ENCODE data around the gene PDCD2L. TPM values are rescaled to one million over a fixed set of nuclear protein-coding genes. Genes with fewer than 3 reads are reported as not detected.

Gene PDCD2L
- polyA plus RNA-seq, 1 of the 3 experiments (the other 2 are of a cell fraction): 20.8 TPM

DNA sequence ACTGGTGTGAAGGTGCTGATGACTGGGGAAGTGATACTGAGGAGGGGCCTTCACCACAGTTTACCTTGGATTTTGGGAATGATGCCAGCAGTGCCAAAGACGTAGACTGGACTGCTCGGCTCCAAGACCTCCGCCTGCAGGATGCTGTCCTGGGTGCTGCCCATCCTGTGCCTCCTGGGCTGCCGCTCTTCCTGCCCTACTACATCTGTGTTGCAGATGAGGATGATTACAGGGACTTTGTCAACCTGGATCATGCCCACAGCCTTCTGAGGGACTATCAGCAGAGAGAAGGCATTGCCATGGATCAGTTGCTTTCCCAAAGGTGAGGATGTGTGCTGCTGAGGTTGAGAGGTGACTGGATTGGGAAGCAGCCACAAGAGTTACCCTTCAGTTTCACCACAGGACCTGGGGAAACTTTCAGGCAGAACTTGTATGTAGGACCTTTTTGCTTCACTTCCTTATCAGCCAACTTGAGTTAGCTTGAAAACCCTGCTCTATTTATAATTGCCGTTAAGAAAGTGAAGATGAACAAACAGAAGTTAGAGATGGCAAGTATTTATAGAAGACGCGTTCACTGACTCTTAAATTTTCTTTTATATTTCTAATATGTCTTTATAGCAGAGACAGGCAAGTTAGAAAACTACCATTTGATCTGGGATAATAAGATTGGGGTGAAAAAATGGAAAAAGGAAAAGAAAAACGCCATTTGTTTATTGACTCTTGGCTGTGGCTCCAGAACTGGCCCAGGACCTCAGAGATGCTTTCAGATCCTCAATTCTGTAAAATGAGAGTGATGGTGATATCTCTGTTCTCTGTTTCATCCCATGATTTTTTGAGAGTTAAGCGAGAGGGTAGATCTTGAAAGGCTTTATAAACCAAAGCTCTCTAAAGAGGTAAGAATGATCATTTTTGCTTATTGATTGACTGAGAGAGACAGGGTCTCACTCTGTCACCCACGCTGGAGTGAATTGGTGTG lies 5.3 kb downstream of the PDCD2L start:
- CTCF ChIA-PET: no interaction called here
- Histone ChIP-seq H3K4me3 (ENCODE audit: low read depth in 2 of 2, low read length in 1 of 2) (no peak overlapping the region), H3K4me2 (no peak overlapping the region), H2AFZ (ENCODE audit: low read depth) (no peak overlapping the region), H3K4me1 (ENCODE audit: control insufficient read depth in 1 of 2, insufficient read depth in 2 of 2, low read depth in 1 of 2, low read length in 1 of 2) (no peaks in the 10 kb centered on the region), H3K36me3 (replicated peaks in 1 of 2; ENCODE audit: control insufficient read depth in 1 of 2, insufficient read depth in 2 of 2, low read length in 1 of 2) (peaks cover 8 to 17% of the 10 kb centered on the region in 2 experiments), H3K9ac (no peak overlapping the region), H3K9me2 (no peaks in the 10 kb centered on the region), H3F3A (replicated peaks; ENCODE audit: insufficient read depth) (peaks cover 6% of the 10 kb centered on the region), H3K27ac (ENCODE audit: low read depth in 2 of 2, low read length in 1 of 2) (no peak overlapping the region), H4K20me1 (ENCODE audit: insufficient read depth) (no peaks in the 10 kb centered on the region), H3K79me2 (ENCODE audit: insufficient read depth) (peaks cover 13% of the 10 kb centered on the region; the same call in 1 of the 2 replicates), H3K9me3 (no peaks in the 10 kb centered on the region), H3K27me3 (ENCODE audit: insufficient read depth) (no peaks in the 10 kb centered on the region)
- no peak for DNase-seq
- TF ChIP-seq, protein P1, sequence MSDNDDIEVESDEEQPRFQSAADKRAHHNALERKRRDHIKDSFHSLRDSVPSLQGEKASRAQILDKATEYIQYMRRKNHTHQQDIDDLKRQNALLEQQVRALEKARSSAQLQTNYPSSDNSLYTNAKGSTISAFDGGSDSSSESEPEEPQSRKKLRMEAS (IDR thresholded peaks at IDR 0.05; ENCODE audit: low read depth): no peak
- TF ChIP-seq POLR2AphosphoS5 (IDR thresholded peaks at IDR 0.05; ENCODE audit: low read depth, low read length) (no peak), RAD21 (IDR thresholded peaks at IDR 0.05; ENCODE audit: low read length) (no peak), NRF1 (IDR thresholded peaks at IDR 0.05; ENCODE audit: low read depth, low read length) (no peak), GABPA (IDR thresholded peaks at IDR 0.05; ENCODE audit: low read depth) (no peak), FOXM1 (IDR thresholded peaks at IDR 0.05; ENCODE audit: low read depth) (no peak), CHD2 (IDR thresholded peaks at IDR 0.05; ENCODE audit: low read length, partially characterized antibody) (no peak), NFIC (IDR thresholded peaks at IDR 0.05; ENCODE audit: borderline replicate concordance) (no peak), EP300 (IDR thresholded peaks at IDR 0.05; ENCODE audit: borderline replicate concordance in 1 of 2, low read depth in 1 of 2, low read length in 1 of 2) (no peak), RCOR1 (IDR thresholded peaks at IDR 0.05; ENCODE audit: low read length) (no peak), EZH2phosphoT487 (IDR thresholded peaks at IDR 0.05; ENCODE audit: borderline replicate concordance, low read depth) (no peak), GATA2 (CRISPR knock-in tag; IDR thresholded peaks at IDR 0.05) (no peak), FOSL2 (IDR thresholded peaks at IDR 0.05; ENCODE audit: borderline replicate concordance, low read depth) (no peak), JUND (IDR thresholded peaks at IDR 0.05) (no peak), FOXJ3 (CRISPR knock-in tag; IDR thresholded peaks at IDR 0.05) (no peak)
- TF ChIP-seq, protein P2, sequence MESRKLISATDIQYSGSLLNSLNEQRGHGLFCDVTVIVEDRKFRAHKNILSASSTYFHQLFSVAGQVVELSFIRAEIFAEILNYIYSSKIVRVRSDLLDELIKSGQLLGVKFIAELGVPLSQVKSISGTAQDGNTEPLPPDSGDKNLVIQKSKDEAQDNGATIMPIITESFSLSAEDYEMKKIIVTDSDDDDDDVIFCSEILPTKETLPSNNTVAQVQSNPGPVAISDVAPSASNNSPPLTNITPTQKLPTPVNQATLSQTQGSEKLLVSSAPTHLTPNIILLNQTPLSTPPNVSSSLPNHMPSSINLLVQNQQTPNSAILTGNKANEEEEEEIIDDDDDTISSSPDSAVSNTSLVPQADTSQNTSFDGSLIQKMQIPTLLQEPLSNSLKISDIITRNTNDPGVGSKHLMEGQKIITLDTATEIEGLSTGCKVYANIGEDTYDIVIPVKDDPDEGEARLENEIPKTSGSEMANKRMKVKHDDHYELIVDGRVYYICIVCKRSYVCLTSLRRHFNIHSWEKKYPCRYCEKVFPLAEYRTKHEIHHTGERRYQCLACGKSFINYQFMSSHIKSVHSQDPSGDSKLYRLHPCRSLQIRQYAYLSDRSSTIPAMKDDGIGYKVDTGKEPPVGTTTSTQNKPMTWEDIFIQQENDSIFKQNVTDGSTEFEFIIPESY (IDR thresholded peaks at IDR 0.05; ENCODE audit: borderline replicate concordance, low read depth): no peak
- TF ChIP-seq, protein P3, sequence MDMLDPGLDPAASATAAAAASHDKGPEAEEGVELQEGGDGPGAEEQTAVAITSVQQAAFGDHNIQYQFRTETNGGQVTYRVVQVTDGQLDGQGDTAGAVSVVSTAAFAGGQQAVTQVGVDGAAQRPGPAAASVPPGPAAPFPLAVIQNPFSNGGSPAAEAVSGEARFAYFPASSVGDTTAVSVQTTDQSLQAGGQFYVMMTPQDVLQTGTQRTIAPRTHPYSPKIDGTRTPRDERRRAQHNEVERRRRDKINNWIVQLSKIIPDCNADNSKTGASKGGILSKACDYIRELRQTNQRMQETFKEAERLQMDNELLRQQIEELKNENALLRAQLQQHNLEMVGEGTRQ (IDR thresholded peaks at IDR 0.05; ENCODE audit: borderline replicate concordance, low read depth, low read length): no peak
- POLR2A ChIA-PET: no interaction called here
- 90% methylated on average over 10 of the region's 10 CpGs for WGBS (ENCODE audit: low lambda C conversion rate)

Data from SK-N-SH (cell line).